Panc1 (cell line): Measurements from ENCODE around the gene TCHP. TPM values are rescaled to one million over a fixed set of nuclear protein-coding genes. Genes with fewer than 3 reads are reported as not detected.

Experiments
- ATAC-seq: fragments of 200-7000 bp; cut with Tn5 transposase; 2 replicates; pipeline ENCODE4 v1.9.1; 2020; ENCODE audit warnings: mild to moderate bottlenecking, moderate library complexity
- BruUV-seq: library from RNA; stranded (reverse); fragments of 400-500 nt; replicated peaks from 2 replicates; lab custom pipeline; 2021; lab: Mats Ljungman, UMichigan
- CTCF ChIA-PET: fragments of 300-600 bp; sonication (Branson Sonifier 250); formaldehyde crosslinking; loops from one replicate; lab custom pipeline; 2022; ENCODE audit warnings: antibody characterized with exemption; lab: Charles Lee
- POLR2A ChIA-PET: fragments of 300-600 bp; sonication (Branson Sonifier 250); formaldehyde crosslinking; loops from one replicate; lab custom pipeline; 2022; ENCODE audit warnings: antibody characterized with exemption; lab: Charles Lee
- DNase-seq: peaks from one replicate; pipeline ENCODE4 v3.0.0-alpha.2; 2010; ENCODE audit warnings: low read depth, low spot score
- H3K27ac ChIP-seq: 2 replicates; pipeline ENCODE4 v1.5.1; 2011; ENCODE audit warnings: mild to moderate bottlenecking, low read length, inconsistent platforms
- H3K27me3 ChIP-seq: fragments of 200-500 bp; sonication (Bioruptor generic); 2 replicates; pipeline ENCODE4 v1.6.0; 2014; ENCODE audit warnings: low read length, inconsistent platforms; ENCODE audit not compliant: control insufficient read depth, insufficient read depth
- H3K36me3 ChIP-seq: fragments of 200-500 bp; sonication (Bioruptor generic); 2 replicates; pipeline ENCODE4 v1.5.1; 2014; ENCODE audit warnings: inconsistent platforms, mild to moderate bottlenecking, low read length, moderate library complexity; ENCODE audit not compliant: control insufficient read depth, insufficient read depth
- H3K4me1 ChIP-seq: 2 replicates; pipeline ENCODE4 v1.5.1; 2011; ENCODE audit warnings: inconsistent platforms, mild to moderate bottlenecking, low read length, moderate library complexity; ENCODE audit not compliant: control insufficient read depth, insufficient read depth
- H3K4me3 ChIP-seq, 2 experiments: 2 replicates each; pipeline ENCODE4 v1.5.1; 2011 to 2012; ENCODE audit warnings: low read depth in 2 of 2, low read length in 2 of 2, mild to moderate bottlenecking in 2 of 2, inconsistent platforms in 1 of 2, moderate library complexity in 1 of 2
- H3K9me3 ChIP-seq: fragments of 200-500 bp; sonication (Bioruptor generic); 2 replicates; pipeline ENCODE4 v1.5.1; 2014; ENCODE audit warnings: low read depth, mild to moderate bottlenecking, inconsistent platforms, low read length, moderate library complexity; ENCODE audit not compliant: control insufficient read depth, insufficient read depth
- CTCF ChIP-seq: fragments of 450-650 bp; IDR thresholded peaks from 2 replicates; pipeline ENCODE4 v1.5.1; 2017; ENCODE audit warnings: mild to moderate bottlenecking
- POLR2AphosphoS5 ChIP-seq: IDR thresholded peaks from 2 replicates; pipeline ENCODE4 v1.6.1; 2012; ENCODE audit warnings: mild to moderate bottlenecking, low read depth, low read length, moderate library complexity
- REST ChIP-seq, 2 experiments: IDR thresholded peaks; 2 replicates each; pipeline ENCODE4 v1.6.1; 2011 to 2012; ENCODE audit warnings: low read depth in 2 of 2, control low read depth in 1 of 2, low read length in 1 of 2, mild to moderate bottlenecking in 1 of 2, moderate library complexity in 1 of 2; ENCODE audit not compliant: insufficient read depth in 1 of 2
- SIN3A ChIP-seq: IDR thresholded peaks from 2 replicates; pipeline ENCODE4 v1.6.1; 2012; ENCODE audit warnings: low read depth, mild to moderate bottlenecking, low read length, moderate library complexity, borderline replicate concordance; ENCODE audit not compliant: insufficient read depth
- TCF7L2 ChIP-seq: IDR thresholded peaks from 2 replicates; pipeline ENCODE4 v1.6.1; 2011; ENCODE audit warnings: mild to moderate bottlenecking, low read depth, low read length, inconsistent platforms
- in situ Hi-C: cut with HindIII; loops from 2 replicates; pipeline ENCODE4 v1.10.0; 2016; ENCODE audit warnings: low sequenced_read_pairs, low pct_unique_long_range_greater_than_20kb
- intact Hi-C: fragments of 100-400 bp; cut with micrococcal nuclease; formaldehyde crosslinking; loops from one replicate; pipeline ENCODE4 v1.10.0; 2022; ENCODE audit not compliant: unreplicated experiment
- total RNA-seq: library from RNA; stranded (reverse); gene quantifications from one replicate; pipeline ENCODE4 v1.2.1, GENCODE V29; 2021; ENCODE audit not compliant: unreplicated experiment

TCHP gene
- total RNA-seq, 1 experiment from 2014 or later: 25.0 TPM

- ATAC-seq (no peak), DNase-seq (no peak)
- ChIA-PET POLR2A (no interaction called here), CTCF (no interaction called here)
- intact Hi-C loops: loop anchor here (10.0 kb wide), 1 partner anchor 68 kb away; no protein-coding TSS in a partner anchor
- no peaks in the 10 kb centered on the region for H3K9me3 ChIP-seq
- no peaks in the 10 kb centered on the region for H3K27me3 ChIP-seq
- in situ Hi-C loops: no loop called here
- H3K4me1 ChIP-seq: no peaks in the 10 kb centered on the region
- H3K36me3 ChIP-seq: no peaks in the 10 kb centered on the region
- no peak overlapping the region for H3K27ac ChIP-seq
- H3K4me3 ChIP-seq: no peak overlapping the region
- no TSS peak for BruUV-seq
- no peak for TF ChIP-seq TCF7L2
- no peak for TF ChIP-seq REST (IDR thresholded peaks at IDR 0.05; ENCODE audit: insufficient read depth in 1 of 2, low read depth in 2 of 2, low read length in 1 of 2)
- TF ChIP-seq SIN3A: no peak
- no peak for TF ChIP-seq POLR2AphosphoS5
- no peak for TF ChIP-seq CTCF
Measured at GRCh38 chr12:109923038-109923437, 23.0 kb downstream of the TCHP start.

- Histone ChIP-seq H3K4me3 (no peak overlapping the region), H3K36me3 (no peaks in the 10 kb centered on the region), H3K27ac (no peak overlapping the region), H3K9me3 (no peaks in the 10 kb centered on the region), H3K27me3 (no peaks in the 10 kb centered on the region), H3K4me1 (no peaks in the 10 kb centered on the region)
- no peak for ATAC-seq
- ChIA-PET CTCF (no interaction called here), POLR2A (no interaction called here)
- DNase-seq: no peak
- in situ Hi-C loops (no loop called here), intact Hi-C loops (loop anchor here (10.0 kb wide), 1 partner anchor 69 kb away; no protein-coding TSS in a partner anchor)
- no TSS peak for BruUV-seq
- no peak for TF ChIP-seq POLR2AphosphoS5
- no peak for TF ChIP-seq SIN3A
- TF ChIP-seq REST (IDR thresholded peaks at IDR 0.05; ENCODE audit: insufficient read depth in 1 of 2, low read depth in 2 of 2, low read length in 1 of 2): no peak
- no peak for TF ChIP-seq TCF7L2
- no peak for TF ChIP-seq CTCF
Measured at GRCh38 chr12:109923481-109924245, 23.6 kb downstream of the TCHP start.
